Caco-2 (cell line): ENCODE measurements around the gene CD63. TPM values are rescaled to one million over a fixed set of nuclear protein-coding genes. Genes with fewer than 3 reads are reported as not detected.

Source experiments
- BruUV-seq: library from RNA; stranded (reverse); fragments of 400-500 nt; replicated peaks from 2 replicates; lab custom pipeline; 2021; lab: Mats Ljungman, UMichigan
- CTCF ChIA-PET: fragments of 300-600 bp; sonication (Branson Sonifier 250); formaldehyde crosslinking; loops from one replicate; lab custom pipeline; 2022; ENCODE audit warnings: antibody characterized with exemption; lab: Charles Lee
- POLR2A ChIA-PET: fragments of 300-600 bp; sonication (Branson Sonifier 250); formaldehyde crosslinking; loops from one replicate; lab custom pipeline; 2022; ENCODE audit warnings: antibody characterized with exemption; lab: Charles Lee
- DNase-seq, 2 experiments: peaks; one replicate each; pipeline versions ENCODE4 v3.0.0 to v3.0.0-alpha.2; 2020 to 2022
- H3K27me3 ChIP-seq: replicated peaks from 2 replicates; pipeline ENCODE4 v1.6.0; 2011; ENCODE audit warnings: low read length; ENCODE audit not compliant: control insufficient read depth, insufficient read depth
- H3K36me3 ChIP-seq: 2 replicates; pipeline ENCODE4 v1.5.1; 2011; ENCODE audit warnings: low read length; ENCODE audit not compliant: control insufficient read depth, insufficient read depth
- H3K4me1 ChIP-seq: fragments of 250-450 bp; sonication (Bioruptor Pico); 2 replicates; pipeline ENCODE4 v1.5.1; 2020; ENCODE audit warnings: mild to moderate bottlenecking
- H3K4me3 ChIP-seq: 2 replicates; pipeline ENCODE4 v1.5.1; 2011; ENCODE audit warnings: low read depth, mild to moderate bottlenecking, control low read depth, low read length
- H3K9me3 ChIP-seq: fragments of 250-450 bp; sonication (Bioruptor Pico); 2 replicates; pipeline ENCODE4 v1.5.1; 2020; ENCODE audit warnings: mild to moderate bottlenecking, moderate library complexity
- H3K27ac Mint-ChIP-seq: one replicate; pipeline ENCODE4 v1.8.0; 2022; ENCODE audit warnings: mixed read lengths; ENCODE audit not compliant: unreplicated experiment
- H3K27me3 Mint-ChIP-seq: one replicate; pipeline ENCODE4 v1.8.0; 2022; ENCODE audit warnings: mixed read lengths; ENCODE audit not compliant: insufficient read depth, unreplicated experiment
- H3K36me3 Mint-ChIP-seq: one replicate; pipeline ENCODE4 v1.8.0; 2022; ENCODE audit warnings: mild to moderate bottlenecking, mixed read lengths; ENCODE audit not compliant: insufficient read depth, unreplicated experiment
- H3K4me1 Mint-ChIP-seq: one replicate; pipeline ENCODE4 v1.8.0; 2022; ENCODE audit warnings: low read depth, mixed read lengths; ENCODE audit not compliant: unreplicated experiment
- H3K4me3 Mint-ChIP-seq: one replicate; pipeline ENCODE4 v1.8.0; 2022; ENCODE audit warnings: mild to moderate bottlenecking, moderate library complexity, mixed read lengths; ENCODE audit not compliant: unreplicated experiment
- H3K9me3 Mint-ChIP-seq: one replicate; pipeline ENCODE4 v1.8.0; 2022; ENCODE audit warnings: mixed read lengths; ENCODE audit not compliant: unreplicated experiment
- CTCF ChIP-seq, 2 experiments: fragments of 200-600 bp in 1 of 2; IDR thresholded peaks; 1 replicate in 1 of 2; 2 replicates in 1 of 2; pipeline versions ENCODE4 v1.5.1 to v1.8.0; 2011 to 2022; ENCODE audit warnings: antibody characterized with exemption in 1 of 2, control low read depth in 1 of 2, inconsistent platforms in 1 of 2, low read depth in 1 of 2, low read length in 1 of 2, mild to moderate bottlenecking in 1 of 2, moderate library complexity in 1 of 2; ENCODE audit not compliant: insufficient read depth in 1 of 2, severe bottlenecking in 1 of 2, unreplicated experiment in 1 of 2
- intact Hi-C: fragments of 100-400 bp; cut with micrococcal nuclease; formaldehyde crosslinking; loops from one replicate; pipeline ENCODE4 v1.10.0; 2022; ENCODE audit not compliant: unreplicated experiment
- total RNA-seq: library from RNA; stranded (reverse); gene quantifications from 2 replicates; pipeline ENCODE4 v1.2.3, GENCODE V29; 2022

The CD63 gene
- total RNA-seq, 1 experiment from 2014 or later, result 947 TPM

- Histone ChIP-seq H3K27me3 (no peaks in the 10 kb centered on the region), H3K9me3 (no peaks in the 10 kb centered on the region), H3K4me3 (no peak overlapping the region), H3K36me3 (no peaks in the 10 kb centered on the region), H3K4me1 (peaks cover 37% of the 10 kb centered on the region)
- DNase-seq, result no peak
- intact Hi-C loops, result no loop called here
- no TSS peak for BruUV-seq
- no peaks in the 10 kb centered on the region for H3K27me3 Mint-ChIP-seq
- CTCF ChIA-PET, result no interaction called here
- H3K36me3 Mint-ChIP-seq, result no peaks in the 10 kb centered on the region
- no peak for TF ChIP-seq CTCF (IDR thresholded peaks at IDR 0.05; ENCODE audit: insufficient read depth in 1 of 2, low read depth in 1 of 2, low read length in 1 of 2, severe bottlenecking in 1 of 2, unreplicated experiment in 1 of 2)
- POLR2A ChIA-PET, result no interaction called here
- no peak overlapping the region for H3K4me3 Mint-ChIP-seq
- H3K27ac Mint-ChIP-seq, result no peak overlapping the region
- H3K4me1 Mint-ChIP-seq, result peaks cover 16% of the 10 kb centered on the region
- no peaks in the 10 kb centered on the region for H3K9me3 Mint-ChIP-seq
These were observed 25.9 kb downstream of the CD63 start for GRCh38 chr12:55702861-55703260.

GRCh38 chr12:55700255-55701018 is 28.4 kb downstream of the CD63 start:
- BruUV-seq, result no TSS peak
- Mint-ChIP-seq H3K4me1 (peaks cover 16% of the 10 kb centered on the region), H3K27ac (no peak overlapping the region), H3K36me3 (no peaks in the 10 kb centered on the region), H3K4me3 (peak overlapping the region; percentile 9), H3K9me3 (no peaks in the 10 kb centered on the region), H3K27me3 (no peaks in the 10 kb centered on the region)
- Histone ChIP-seq H3K4me3 (no peak overlapping the region), H3K9me3 (no peaks in the 10 kb centered on the region), H3K4me1 (peaks cover 18% of the 10 kb centered on the region), H3K36me3 (no peaks in the 10 kb centered on the region), H3K27me3 (no peaks in the 10 kb centered on the region)
- ChIA-PET CTCF (no interaction called here), POLR2A (no interaction called here)
- DNase-seq, result no peak
- no peak for TF ChIP-seq CTCF (IDR thresholded peaks at IDR 0.05; ENCODE audit: insufficient read depth in 1 of 2, low read depth in 1 of 2, low read length in 1 of 2, severe bottlenecking in 1 of 2, unreplicated experiment in 1 of 2)
- intact Hi-C loops, result no loop called here

- no peak for DNase-seq
- no TSS peak for BruUV-seq
- Histone ChIP-seq H3K4me3 (no peak overlapping the region), H3K27me3 (no peaks in the 10 kb centered on the region), H3K36me3 (no peaks in the 10 kb centered on the region), H3K9me3 (no peaks in the 10 kb centered on the region), H3K4me1 (peaks cover 9% of the 10 kb centered on the region)
- no peak for TF ChIP-seq CTCF (IDR thresholded peaks at IDR 0.05; ENCODE audit: insufficient read depth in 1 of 2, low read depth in 1 of 2, low read length in 1 of 2, severe bottlenecking in 1 of 2, unreplicated experiment in 1 of 2)
- no peaks in the 10 kb centered on the region for H3K27me3 Mint-ChIP-seq
- H3K4me1 Mint-ChIP-seq, result peaks cover 16% of the 10 kb centered on the region
- no peak overlapping the region for H3K27ac Mint-ChIP-seq
- ChIA-PET POLR2A (no interaction called here), CTCF (interaction anchor here (0.6 to 1.5 kb wide), 2 partner anchors 10 to 18 kb away, joined by 3 to 7 read pairs; a partner anchor contains a TSS)
- H3K9me3 Mint-ChIP-seq, result no peaks in the 10 kb centered on the region
- peak overlapping the region; percentile 9 for H3K4me3 Mint-ChIP-seq
- H3K36me3 Mint-ChIP-seq, result no peaks in the 10 kb centered on the region
- intact Hi-C loops, result no loop called here
These were observed 29.2 kb downstream of the CD63 start for GRCh38 chr12:55699471-55700055.
